Transverse colon (tissue), 4 donors: ENCODE results near the gene WDR72. TPM values are rescaled to one million over a fixed set of nuclear protein-coding genes. Genes with fewer than 3 reads are reported as not detected.

Experiments
- DNase-seq: peaks from one replicate; pipeline ENCODE4 v3.0.0-alpha.2; 2019
- H3K27ac ChIP-seq, 4 donors: fragments of 200-600 bp; sonication (generic); 2 replicates each; pipeline ENCODE4 v1.5.1; 2016 to 2018; ENCODE audit warnings: inconsistent platforms in 4 of 4
- H3K27me3 ChIP-seq: fragments of 200-600 bp; sonication (generic); 2 replicates; pipeline ENCODE4 v1.5.1; 2017; ENCODE audit warnings: inconsistent platforms
- H3K36me3 ChIP-seq, 4 donors: fragments of 200-600 bp; sonication (generic); 2 replicates each; pipeline ENCODE4 v1.5.1; 2017 to 2019; ENCODE audit warnings: inconsistent platforms in 4 of 4
- H3K4me1 ChIP-seq, 4 donors: fragments of 200-600 bp; sonication (generic); 2 replicates each; pipeline ENCODE4 v1.5.1; 2017 to 2020; ENCODE audit warnings: inconsistent platforms in 4 of 4
- H3K4me3 ChIP-seq, 4 donors: fragments of 200-600 bp; sonication (generic); 1 replicate in 1 of 4; 2 replicates in 3 of 4; pipeline versions ENCODE4 v1.5.1 to v1.6.1; 2017 to 2019; ENCODE audit warnings: inconsistent platforms in 4 of 4
- H3K9me3 ChIP-seq, 2 donors: fragments of 200-600 bp; sonication (generic); 2 replicates each; pipeline ENCODE4 v1.5.1; 2017 to 2019; ENCODE audit warnings: inconsistent platforms in 2 of 2
- EP300 ChIP-seq: sonication (generic); formaldehyde crosslinking; IDR thresholded peaks from one replicate; pipeline ENCODE4 v1.6.1; 2017; ENCODE audit warnings: antibody characterized with exemption, low read depth
- POLR2A ChIP-seq: fragments of 450-650 bp; IDR thresholded peaks from one replicate; pipeline ENCODE4 v1.6.1; 2016; ENCODE audit warnings: antibody characterized with exemption, mild to moderate bottlenecking, moderate library complexity
- POLR2AphosphoS5 ChIP-seq, 3 donors: sonication (generic); formaldehyde crosslinking; IDR thresholded peaks; one replicate each; pipeline ENCODE4 v1.6.1; 2016; ENCODE audit warnings: antibody characterized with exemption in 3 of 3
- WGBS, 2 donors: methylation state at CpG; one replicate each; pipeline ENCODE4 v1.1.5; 2018; ENCODE audit warnings: low coverage in 1 of 2; 5-methylcytosine and 5-hydroxymethylcytosine counted together
- in situ Hi-C, 4 donors: fragments of 200-750 bp; cut with MboI; loops; one replicate each; pipeline versions ENCODE4 v1.15.0 to v1.15.1; 2017; ENCODE audit warnings: low sequenced_read_pairs in 3 of 4, low pct_ligation_motif_present in 1 of 4, low pct_unique_long_range_greater_than_20kb in 1 of 4
- intact Hi-C: fragments of 100-400 bp; cut with DNase I; formaldehyde crosslinking; loops from one replicate; pipeline ENCODE4 v1.15.1; 2023; ENCODE audit warnings: low total_unique reads
- total RNA-seq, 4 donors: library from RNA; depleted of rRNA; stranded (reverse); fragments of >200 nt; gene quantifications; one replicate each; pipeline ENCODE4 v1.1.0, GENCODE V29; 2016
- TF ChIP-seq, protein P1 (sequence below), 5 experiments: fragments of 200-600 bp in 3 of 5; fragments of 450-650 bp in 2 of 5; sonication (generic) in 3 of 5; IDR thresholded peaks; 1 replicate in 2 of 5; 2 replicates in 3 of 5; pipeline ENCODE4 v1.5.1; 2016 to 2017; ENCODE audit warnings: antibody characterized with exemption in 5 of 5, inconsistent platforms in 3 of 5, mild to moderate bottlenecking in 2 of 5, moderate library complexity in 1 of 5

The WDR72 gene
- total RNA-seq, 4 donors from 2014 or later = 0.14 to 0.16 TPM; not detected in 2

DNA sequence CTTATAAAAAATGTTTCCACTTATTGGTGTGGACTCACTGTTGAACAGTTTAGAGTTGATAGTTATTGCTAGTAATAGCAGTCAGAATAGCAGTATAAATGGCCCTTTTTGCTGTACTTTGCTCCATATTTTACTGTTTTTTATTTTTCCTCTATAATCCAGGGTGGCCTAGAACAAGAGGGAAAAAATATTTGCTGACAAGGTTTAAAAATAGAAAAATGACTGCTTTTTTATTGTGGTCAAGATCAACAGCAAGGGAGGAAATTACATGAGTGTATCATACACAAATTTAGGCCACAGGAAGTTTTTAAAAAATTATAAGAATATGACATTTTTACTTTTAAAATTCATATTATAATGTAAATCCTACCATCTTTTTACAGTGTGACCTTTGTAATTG is 269.1 kb downstream of the WDR72 start:
- no peaks in the 10 kb centered on the region for H3K9me3 ChIP-seq
- in situ Hi-C loops (no loop called here), intact Hi-C loops (no loop called here)
- H3K27ac ChIP-seq = no peak overlapping the region
- TF ChIP-seq POLR2AphosphoS5 (IDR thresholded peaks at IDR 0.05) (no peak), EP300 (no peak), POLR2A (no peak)
- TF ChIP-seq, protein P1, sequence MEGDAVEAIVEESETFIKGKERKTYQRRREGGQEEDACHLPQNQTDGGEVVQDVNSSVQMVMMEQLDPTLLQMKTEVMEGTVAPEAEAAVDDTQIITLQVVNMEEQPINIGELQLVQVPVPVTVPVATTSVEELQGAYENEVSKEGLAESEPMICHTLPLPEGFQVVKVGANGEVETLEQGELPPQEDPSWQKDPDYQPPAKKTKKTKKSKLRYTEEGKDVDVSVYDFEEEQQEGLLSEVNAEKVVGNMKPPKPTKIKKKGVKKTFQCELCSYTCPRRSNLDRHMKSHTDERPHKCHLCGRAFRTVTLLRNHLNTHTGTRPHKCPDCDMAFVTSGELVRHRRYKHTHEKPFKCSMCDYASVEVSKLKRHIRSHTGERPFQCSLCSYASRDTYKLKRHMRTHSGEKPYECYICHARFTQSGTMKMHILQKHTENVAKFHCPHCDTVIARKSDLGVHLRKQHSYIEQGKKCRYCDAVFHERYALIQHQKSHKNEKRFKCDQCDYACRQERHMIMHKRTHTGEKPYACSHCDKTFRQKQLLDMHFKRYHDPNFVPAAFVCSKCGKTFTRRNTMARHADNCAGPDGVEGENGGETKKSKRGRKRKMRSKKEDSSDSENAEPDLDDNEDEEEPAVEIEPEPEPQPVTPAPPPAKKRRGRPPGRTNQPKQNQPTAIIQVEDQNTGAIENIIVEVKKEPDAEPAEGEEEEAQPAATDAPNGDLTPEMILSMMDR (IDR thresholded peaks at IDR 0.05) = no peak
- H3K4me1 ChIP-seq = no peaks in the 10 kb centered on the region
- no peak overlapping the region for H3K4me3 ChIP-seq
- H3K36me3 ChIP-seq = no peaks in the 10 kb centered on the region
- no peaks in the 10 kb centered on the region for H3K27me3 ChIP-seq
- DNase-seq = no peak

DNA sequence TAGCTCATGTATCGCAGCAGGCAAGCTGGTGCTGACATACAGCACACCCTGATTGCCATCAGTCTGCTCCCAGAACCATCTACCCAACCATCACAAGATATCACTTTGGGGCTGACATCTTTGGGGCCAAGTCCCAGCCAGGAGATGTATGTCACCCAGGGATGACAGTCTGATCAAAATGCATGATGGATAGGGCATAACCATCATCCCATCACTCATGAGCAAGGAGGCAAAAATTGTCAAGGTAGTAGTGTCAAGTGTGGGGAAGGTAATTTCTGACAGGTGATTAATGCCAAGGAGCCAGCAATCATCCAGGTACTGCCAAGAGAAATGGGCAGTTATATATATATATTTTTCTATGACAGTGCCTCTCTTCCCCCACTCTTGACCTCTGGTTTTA is 277.4 kb downstream of the WDR72 start:
- Histone ChIP-seq H3K27ac (no peak overlapping the region), H3K36me3 (no peaks in the 10 kb centered on the region)
- intact Hi-C loops = no loop called here

DNA sequence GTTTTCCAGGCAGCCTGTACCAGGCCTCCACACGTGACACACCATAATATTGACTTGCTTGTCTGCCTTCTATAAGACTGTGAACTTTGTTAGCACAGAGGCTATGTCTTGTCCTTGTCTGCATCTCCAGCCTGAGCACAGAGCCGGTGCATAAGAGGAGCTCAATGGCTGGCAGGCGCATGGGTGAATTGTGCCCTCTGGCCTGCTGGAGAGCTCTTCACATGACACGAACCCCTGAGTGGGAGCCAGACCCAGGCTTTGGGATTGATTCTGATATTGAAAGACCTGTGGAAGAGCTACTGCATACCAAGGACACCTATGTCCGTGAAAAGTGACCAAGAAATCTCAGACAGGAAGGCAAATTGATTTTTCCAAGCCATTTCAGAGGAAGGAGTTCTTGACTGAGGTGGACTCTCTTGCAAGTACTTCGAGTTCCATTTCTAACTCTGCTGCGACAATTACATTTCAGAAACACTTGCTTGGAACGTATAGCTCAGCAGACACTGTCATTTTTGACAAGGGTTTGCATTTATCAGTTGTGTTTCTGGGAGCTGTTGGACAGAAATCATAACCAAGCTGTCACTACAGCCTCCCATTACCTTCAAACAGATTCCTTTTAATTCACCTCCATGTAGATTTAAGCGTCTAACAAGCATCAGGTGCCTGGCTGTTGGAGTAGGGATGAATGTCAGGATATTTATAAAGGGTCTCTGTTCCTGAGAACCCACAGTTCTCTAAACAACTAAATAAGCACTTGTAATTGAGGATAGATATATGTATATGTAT is 281.3 kb downstream of the WDR72 start:
- Histone ChIP-seq H3K36me3 (no peaks in the 10 kb centered on the region), H3K27ac (no peak overlapping the region), H3K4me3 (no peak overlapping the region), H3K4me1 (no peaks in the 10 kb centered on the region), H3K9me3 (no peaks in the 10 kb centered on the region), H3K27me3 (no peaks in the 10 kb centered on the region)
- WGBS, 2 donors = 86 to 90% methylated on average over 5 to 9 of the region's 9 CpGs
- no peak for DNase-seq
- intact Hi-C loops = no loop called here
- in situ Hi-C loops = no loop called here
- TF ChIP-seq, protein P1 (IDR thresholded peaks at IDR 0.05) = no peak
- TF ChIP-seq POLR2AphosphoS5 (IDR thresholded peaks at IDR 0.05) (no peak), POLR2A (no peak), EP300 (no peak)

More for the DNA sequence above, 277.4 kb downstream of the WDR72 start:
- no peak for DNase-seq
- 83 to 100% methylated on average over 1 of the region's 1 CpG for WGBS, 2 donors
- no peaks in the 10 kb centered on the region for H3K9me3 ChIP-seq
- H3K4me1 ChIP-seq = no peaks in the 10 kb centered on the region
- no peaks in the 10 kb centered on the region for H3K27me3 ChIP-seq
- no peak overlapping the region for H3K4me3 ChIP-seq
- no peak for TF ChIP-seq EP300
- no peak for TF ChIP-seq POLR2A
- no peak for TF ChIP-seq POLR2AphosphoS5 (IDR thresholded peaks at IDR 0.05)
- TF ChIP-seq, protein P1 (IDR thresholded peaks at IDR 0.05) = no peak
- in situ Hi-C loops = no loop called here

DNA sequence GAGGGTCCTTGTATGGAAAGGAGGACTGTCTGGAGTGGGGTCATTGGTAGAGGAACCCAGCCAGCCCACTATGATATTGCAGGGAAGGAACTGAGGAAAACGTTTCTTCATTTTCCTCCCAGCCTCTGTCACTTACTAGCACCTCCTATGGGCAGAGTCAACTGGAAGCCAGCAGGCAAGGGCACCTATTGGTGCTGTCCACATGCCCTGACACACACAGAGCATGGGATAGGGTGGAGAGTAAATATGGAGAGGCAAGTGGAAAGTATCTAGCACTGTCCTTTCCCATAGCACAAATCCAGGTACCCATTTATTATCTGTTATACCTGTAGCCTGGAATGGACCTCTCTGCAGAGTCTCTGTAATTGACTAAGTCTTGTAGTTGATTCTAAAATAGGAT is 285.6 kb downstream of the WDR72 start:
- 40 to 52% methylated on average over 1 of the region's 1 CpG for WGBS, 2 donors
- TF ChIP-seq, protein P1 (IDR thresholded peaks at IDR 0.05) = no peak
- TF ChIP-seq EP300 (no peak), POLR2A (no peak)

More for the DNA sequence above, 285.6 kb downstream of the WDR72 start:
- Histone ChIP-seq H3K36me3 (no peaks in the 10 kb centered on the region), H3K27ac (no peak overlapping the region), H3K9me3 (no peaks in the 10 kb centered on the region), H3K4me3 (no peak overlapping the region), H3K27me3 (no peaks in the 10 kb centered on the region), H3K4me1 (no peaks in the 10 kb centered on the region)
- intact Hi-C loops = no loop called here
- in situ Hi-C loops = no loop called here
- no peak for DNase-seq
